C4-2B (cell line): ENCODE measurements around the gene ATP8B4.

Experiments used
- CTCF ChIP-seq: fragments of 450-650 bp; conservative IDR thresholded peaks from 2 replicates; pipeline ENCODE4 v1.5.1; 2017; ENCODE audit warnings: mild to moderate bottlenecking
- ZFX ChIP-seq: fragments of 450-650 bp; IDR thresholded peaks from 2 replicates; pipeline ENCODE4 v1.6.1; 2017

GRCh38 chr15:50030456-50030855 is 88.6 kb downstream of the ATP8B4 start:
- no peak for TF ChIP-seq CTCF
- no peak for TF ChIP-seq ZFX
